AG04450 (cell line): ENCODE measurements around the gene WLS. TPM values are rescaled to one million over a fixed set of nuclear protein-coding genes. Genes with fewer than 3 reads are reported as not detected.
"Not testable (repeated sequence)": the region's sequence is repeated elsewhere in the genome, so short reads cannot be mapped to it uniquely, and the experiment has no call there.

Experiments
- CTCF ChIA-PET: fragments of 300-600, 350-600 bp; formaldehyde crosslinking; extraction: SDS; loops from one replicate; lab custom pipeline; 2022; ENCODE audit warnings: antibody characterized with exemption, inconsistent platforms; lab: Charles Lee
- POLR2A ChIA-PET: fragments of 350-600 bp; formaldehyde crosslinking; extraction: SDS; loops from one replicate; lab custom pipeline; 2021; ENCODE audit warnings: antibody characterized with exemption, inconsistent platforms; lab: Yijun Ruan, JAX
- DNase-seq: peaks from one replicate; pipeline ENCODE4 v3.0.0-alpha.2; 2011; ENCODE audit warnings: low read depth, low spot score
- H3K27ac ChIP-seq: one replicate; pipeline ENCODE4 v1.5.1; 2012; ENCODE audit warnings: low read depth, low read length, control low read depth
- H3K27me3 ChIP-seq: one replicate; pipeline ENCODE4 v1.6.0; 2012; ENCODE audit warnings: low read length; ENCODE audit not compliant: control insufficient read depth, insufficient read depth
- H3K4me3 ChIP-seq: 2 replicates; pipeline ENCODE4 v1.5.1; 2011; ENCODE audit warnings: mild to moderate bottlenecking, low read depth, low read length, control low read depth
- H3K9me3 ChIP-seq: 2 replicates; pipeline ENCODE4 v1.5.1; 2012; ENCODE audit warnings: low read length; ENCODE audit not compliant: control insufficient read depth, insufficient read depth
- CTCF ChIP-seq: IDR thresholded peaks from 2 replicates; pipeline ENCODE4 v1.5.1; 2011; ENCODE audit warnings: low read depth, low read length, control low read depth, inconsistent platforms
- polyA plus RNA-seq: library from polyadenylated mRNA; depleted of rRNA; stranded (reverse); fragments of >200 nt; gene quantifications from 2 replicates; pipeline ENCODE4 v1.2.3, GENCODE V29; 2011

The WLS gene
- polyA plus RNA-seq, 1 experiment: 391 TPM

- H3K9me3 ChIP-seq: no peaks in the 10 kb centered on the region
- H3K27ac ChIP-seq: no peak overlapping the region
- DNase-seq: no peak
- H3K27me3 ChIP-seq: no peaks in the 10 kb centered on the region
- no peak overlapping the region for H3K4me3 ChIP-seq
- ChIA-PET POLR2A (no interaction called here), CTCF (interaction anchor here (0.7 kb wide), 1 partner anchor 33 kb away, joined by 4 read pairs; no protein-coding TSS in a partner anchor)
- no peak for TF ChIP-seq CTCF
Observed at GRCh38 chr1:68273530-68273929, 41.2 kb upstream of the WLS start.

GRCh38 chr1:68271596-68271995, 39.3 kb upstream of the WLS start:
- no peak for TF ChIP-seq CTCF
- Histone ChIP-seq H3K9me3 (no peaks in the 10 kb centered on the region), H3K27me3 (no peaks in the 10 kb centered on the region), H3K4me3 (no peak overlapping the region), H3K27ac (no peak overlapping the region)
- DNase-seq: no peak
- ChIA-PET CTCF (no interaction called here), POLR2A (no interaction called here)

GRCh38 chr1:68270951-68271350, 38.6 kb upstream of the WLS start:
- CTCF ChIA-PET: no interaction called here
- no peak for DNase-seq

GRCh38 chr1:68269637-68270430, 37.5 kb upstream of the WLS start:
- no peak for TF ChIP-seq CTCF
- POLR2A ChIA-PET: no interaction called here
- DNase-seq: no peak
- no peaks in the 10 kb centered on the region for H3K9me3 ChIP-seq
- H3K27ac ChIP-seq: no peak overlapping the region
- H3K27me3 ChIP-seq: no peaks in the 10 kb centered on the region
- CTCF ChIA-PET: interaction anchor here (1.3 kb wide), 1 partner anchor 21 kb away, joined by 4 read pairs; no protein-coding TSS in a partner anchor
- no peak overlapping the region for H3K4me3 ChIP-seq

More at GRCh38 chr1:68270951-68271350, 38.6 kb upstream of the WLS start:
- Histone ChIP-seq H3K9me3 (no peaks in the 10 kb centered on the region), H3K4me3 (no peak overlapping the region), H3K27ac (no peak overlapping the region), H3K27me3 (no peaks in the 10 kb centered on the region)
- POLR2A ChIA-PET: no interaction called here
- TF ChIP-seq CTCF: no peak

GRCh38 chr1:68268896-68269483, 36.7 kb upstream of the WLS start:
- ChIA-PET CTCF (interaction anchor here (0.7 to 2.0 kb wide), 4 partner anchors 21 to 174 kb away, joined by 3 to 5 read pairs (median 4); no protein-coding TSS in a partner anchor), POLR2A (no interaction called here)
- Histone ChIP-seq H3K27me3 (no peaks in the 10 kb centered on the region), H3K27ac (no peak overlapping the region), H3K4me3 (no peak overlapping the region), H3K9me3 (no peaks in the 10 kb centered on the region)
- no peak for TF ChIP-seq CTCF
- DNase-seq: no peak

- POLR2A ChIA-PET, CTCF ChIA-PET, H3K9me3 ChIP-seq, DNase-seq, H3K4me3 ChIP-seq, H3K27ac ChIP-seq, H3K27me3 ChIP-seq: not testable (repeated sequence)
Observed at GRCh38 chr1:68256824-68257223, 24.5 kb upstream of the WLS start.
